ENCODE data around the gene TRIM44. TPM values are rescaled to one million over a fixed set of nuclear protein-coding genes. Genes with fewer than 3 reads are reported as not detected.
"Not testable (repeated sequence)": the region's sequence is repeated elsewhere in the genome, so short reads cannot be mapped to it uniquely, and the experiment has no call there.

TRIM44 gene
- total and polyA plus RNA-seq, 12 donors: 5.5 to 89.8 (median 34.1) TPM

DNA sequence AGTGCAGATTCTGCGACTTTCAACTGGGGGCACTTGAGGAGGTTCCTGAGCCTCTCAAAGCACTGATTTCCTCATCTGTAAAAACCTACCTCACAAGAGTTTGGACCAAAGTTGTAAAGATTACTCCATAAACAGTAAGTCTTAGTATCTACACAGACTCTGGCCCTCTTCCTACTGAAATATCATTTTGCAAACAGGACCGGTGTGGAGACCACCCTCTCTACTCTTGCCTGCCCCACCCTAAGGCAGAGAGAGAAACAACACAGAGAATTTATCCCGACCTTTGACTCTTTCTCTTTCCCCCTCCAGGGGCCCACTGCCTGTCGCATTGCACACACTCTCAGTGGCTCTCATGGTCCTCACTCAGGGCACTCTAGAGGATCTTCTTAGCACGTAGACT is 163.4 kb downstream of the TRIM44 start:
- Histone ChIP-seq H3K27ac (no peak overlapping the region), H3K4me1 (replicated peaks in 1 of 2) (peaks cover 0 to 14% of the 10 kb centered on the region in 2 donors), H3K36me3 (replicated peaks in 1 of 2) (no peaks in the 10 kb centered on the region), H3K4me3 (no peak overlapping the region), H3K9me3 (replicated peaks in 1 of 3) (no peaks in the 10 kb centered on the region), H3K27me3 (no peaks in the 10 kb centered on the region)
- intact Hi-C loops (cut with DNase I): loop anchor here in 1 of 2 donors (10.0 kb wide), 2 partner anchors 211 to 309 kb away; partner anchors contain the start of gene FJX1
- TF ChIP-seq, protein P1, sequence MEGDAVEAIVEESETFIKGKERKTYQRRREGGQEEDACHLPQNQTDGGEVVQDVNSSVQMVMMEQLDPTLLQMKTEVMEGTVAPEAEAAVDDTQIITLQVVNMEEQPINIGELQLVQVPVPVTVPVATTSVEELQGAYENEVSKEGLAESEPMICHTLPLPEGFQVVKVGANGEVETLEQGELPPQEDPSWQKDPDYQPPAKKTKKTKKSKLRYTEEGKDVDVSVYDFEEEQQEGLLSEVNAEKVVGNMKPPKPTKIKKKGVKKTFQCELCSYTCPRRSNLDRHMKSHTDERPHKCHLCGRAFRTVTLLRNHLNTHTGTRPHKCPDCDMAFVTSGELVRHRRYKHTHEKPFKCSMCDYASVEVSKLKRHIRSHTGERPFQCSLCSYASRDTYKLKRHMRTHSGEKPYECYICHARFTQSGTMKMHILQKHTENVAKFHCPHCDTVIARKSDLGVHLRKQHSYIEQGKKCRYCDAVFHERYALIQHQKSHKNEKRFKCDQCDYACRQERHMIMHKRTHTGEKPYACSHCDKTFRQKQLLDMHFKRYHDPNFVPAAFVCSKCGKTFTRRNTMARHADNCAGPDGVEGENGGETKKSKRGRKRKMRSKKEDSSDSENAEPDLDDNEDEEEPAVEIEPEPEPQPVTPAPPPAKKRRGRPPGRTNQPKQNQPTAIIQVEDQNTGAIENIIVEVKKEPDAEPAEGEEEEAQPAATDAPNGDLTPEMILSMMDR (IDR thresholded peaks at IDR 0.05): no peak
- no peak for TF ChIP-seq POLR2A (IDR thresholded peaks at IDR 0.05)
- 84 to 98% (median 94%) methylated on average over 5 of the region's 5 CpGs for WGBS, 4 donors
- no peak for DNase-seq

DNA sequence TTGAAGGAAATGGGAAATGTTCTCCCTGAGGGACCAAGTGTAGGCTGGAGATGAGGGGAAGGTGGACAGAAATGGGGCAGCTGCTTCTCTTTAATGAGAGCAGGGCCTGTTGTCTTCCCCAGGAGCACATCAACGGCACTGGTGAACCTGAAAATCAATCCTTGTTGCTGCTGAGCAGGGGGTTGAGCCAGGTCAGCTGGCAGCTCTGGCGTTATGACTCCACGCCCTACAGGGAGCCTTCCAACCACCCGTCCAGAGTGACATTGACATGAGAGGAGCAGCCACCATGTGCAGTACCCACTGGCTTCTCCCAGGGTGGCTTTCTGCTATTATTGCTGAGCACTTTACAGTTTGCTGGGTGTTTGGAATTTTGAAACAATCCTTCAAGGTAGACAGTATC is 164.4 kb downstream of the TRIM44 start:
- no peak for DNase-seq
- Histone ChIP-seq H3K9me3 (replicated peaks in 1 of 3) (no peaks in the 10 kb centered on the region), H3K36me3 (replicated peaks in 1 of 2) (no peaks in the 10 kb centered on the region), H3K4me1 (replicated peaks in 1 of 2) (peaks cover 0 to 5% of the 10 kb centered on the region in 2 donors), H3K4me3 (no peak overlapping the region), H3K27ac (no peak overlapping the region), H3K27me3 (no peaks in the 10 kb centered on the region)
- no peak for TF ChIP-seq POLR2A (IDR thresholded peaks at IDR 0.05)
- TF ChIP-seq, protein P1 (IDR thresholded peaks at IDR 0.05): no peak
- 58 to 77% (median 70%) methylated on average over 3 to 4 of the region's 4 CpGs for WGBS, 4 donors
- intact Hi-C loops (cut with DNase I): loop anchor here in 1 of 2 donors (10.0 kb wide), 2 partner anchors 212 to 308 kb away; partner anchors contain the start of gene FJX1

DNA sequence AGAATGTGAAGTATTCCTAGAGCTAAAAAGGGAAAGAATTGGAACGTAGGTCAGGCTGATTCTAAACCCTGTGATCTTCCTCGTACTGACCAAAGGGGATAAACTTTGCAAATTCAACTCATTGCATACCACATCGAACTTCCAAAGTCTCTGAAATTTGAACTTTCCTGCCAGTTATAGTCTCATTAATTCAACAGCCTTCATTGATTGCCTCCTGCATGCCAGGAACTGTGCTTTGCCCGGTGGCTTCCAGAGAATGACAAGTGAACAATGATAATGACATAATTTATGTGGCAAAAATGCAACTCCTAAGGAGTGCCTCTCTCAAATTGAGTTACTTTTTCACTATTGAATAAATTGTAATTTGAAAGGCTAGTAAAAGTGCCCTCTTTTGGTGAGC is 173.6 kb downstream of the TRIM44 start:
- H3K4me3 ChIP-seq: no peak overlapping the region
- H3K4me1 ChIP-seq (replicated peaks in 1 of 2): no peaks in the 10 kb centered on the region
- H3K27me3 ChIP-seq: no peaks in the 10 kb centered on the region
- no peak for TF ChIP-seq POLR2A (IDR thresholded peaks at IDR 0.05)
- 79 to 86% (median 82%) methylated on average over 4 of the region's 4 CpGs for WGBS, 4 donors
- intact Hi-C loops (cut with DNase I): loop anchor here in 1 of 2 donors (10.0 kb wide), 1 partner anchor 429 kb away; no protein-coding TSS in a partner anchor
- H3K9me3 ChIP-seq (replicated peaks in 1 of 3): no peaks in the 10 kb centered on the region
- no peak for DNase-seq
- H3K27ac ChIP-seq: no peak overlapping the region
- no peaks in the 10 kb centered on the region for H3K36me3 ChIP-seq (replicated peaks in 1 of 2)

DNA sequence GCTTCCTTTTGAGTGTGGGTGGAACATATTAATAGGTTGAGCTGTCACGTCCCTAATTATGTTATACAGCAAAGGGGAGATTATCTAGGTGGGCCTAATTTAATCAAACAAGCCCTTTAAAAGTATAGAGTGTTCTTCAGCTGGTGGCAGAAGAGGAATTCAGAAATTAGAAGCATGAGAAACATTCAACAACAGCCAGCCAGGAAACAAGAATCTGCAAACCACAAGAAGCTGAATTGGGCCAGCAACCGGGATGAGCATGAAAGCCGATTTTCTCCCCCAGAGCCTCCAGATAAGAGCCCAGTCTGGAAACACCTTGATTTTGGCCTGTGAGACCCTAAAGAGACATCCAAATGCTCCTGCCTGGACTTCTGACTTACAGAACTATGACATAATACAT is 175.5 kb downstream of the TRIM44 start:
- no peak for TF ChIP-seq POLR2A (IDR thresholded peaks at IDR 0.05)
- TF ChIP-seq, protein P1 (IDR thresholded peaks at IDR 0.05): no peak
- Histone ChIP-seq H3K27me3 (no peaks in the 10 kb centered on the region), H3K4me1 (replicated peaks in 1 of 2) (no peaks in the 10 kb centered on the region), H3K9me3 (replicated peaks in 1 of 3) (no peaks in the 10 kb centered on the region), H3K4me3 (no peak overlapping the region), H3K27ac (no peak overlapping the region), H3K36me3 (replicated peaks in 1 of 2) (no peaks in the 10 kb centered on the region)
- no peak for DNase-seq
- 86 to 91% (median 87%) methylated on average over 3 of the region's 3 CpGs for WGBS, 4 donors
- intact Hi-C loops (cut with DNase I): loop anchor here in 1 of 2 donors (10.0 kb wide), 1 partner anchor 427 kb away; no protein-coding TSS in a partner anchor

DNA sequence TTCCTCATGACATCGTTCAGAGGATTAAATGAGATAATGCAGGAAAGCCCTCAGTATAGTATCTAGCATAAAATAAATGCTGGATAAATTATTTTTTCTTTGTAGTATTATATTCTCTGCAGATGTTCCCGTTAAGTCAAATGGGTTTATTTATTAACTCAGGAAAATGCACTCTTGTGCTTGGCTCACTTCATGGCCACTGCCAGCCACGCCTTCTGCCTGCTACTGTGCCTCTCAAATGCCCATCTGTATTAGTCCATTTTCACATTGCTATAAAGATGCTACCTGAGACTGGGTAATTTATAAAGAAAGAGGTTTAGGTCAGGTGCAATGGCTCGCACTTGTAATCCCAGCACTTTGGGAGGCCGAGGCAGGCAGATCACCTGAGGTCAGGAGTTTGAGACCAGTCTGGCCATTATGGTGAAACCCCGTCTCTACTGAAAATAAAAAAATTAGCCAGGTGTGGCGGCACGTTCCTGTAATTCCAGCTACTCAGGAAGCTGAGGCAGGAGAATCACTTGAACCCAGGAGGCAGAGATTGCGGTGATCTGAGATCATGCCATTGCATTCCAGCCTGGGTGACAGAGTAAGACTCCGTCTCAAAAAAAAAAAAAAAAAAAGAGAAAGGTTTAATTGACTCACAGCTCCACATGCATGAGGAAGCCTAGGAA is 176.3 kb downstream of the TRIM44 start:
- H3K36me3 ChIP-seq (replicated peaks in 1 of 2); H3K4me3 ChIP-seq; DNase-seq; H3K9me3 ChIP-seq (replicated peaks in 1 of 3); H3K4me1 ChIP-seq (replicated peaks in 1 of 2); H3K27me3 ChIP-seq; H3K27ac ChIP-seq: not testable (repeated sequence)
- WGBS, 4 donors: 86 to 96% (median 91%) methylated on average over 10 of the region's 10 CpGs
- intact Hi-C loops (cut with DNase I): loop anchor here in 1 of 2 donors (10.0 kb wide), 1 partner anchor 426 kb away; no protein-coding TSS in a partner anchor
